Activated naive CD8-positive, alpha-beta T cell treated with anti-CD3 and anti-CD28 coated beads, Interleukin-2, amount 10 ng/mL, durations not matched to agents 7 days and 5 days (primary cell): ENCODE data around the gene TEKT5. TPM values are rescaled to one million over a fixed set of nuclear protein-coding genes. Genes with fewer than 3 reads are reported as not detected.
"Not testable (repeated sequence)": the region's sequence is repeated elsewhere in the genome, so short reads cannot be mapped to it uniquely, and the experiment has no call there.

Experiments used
- ATAC-seq: fragments of 150-1000 bp; cut with Tn5 transposase; one replicate; pipeline ENCODE4 v1.10.0; 2021; ENCODE audit warnings: low read depth, moderate library complexity
- POLR2A ChIA-PET: fragments of 350-600 bp; sonication (Branson Sonifier 250); formaldehyde crosslinking; loops from one replicate; lab custom pipeline; 2021; ENCODE audit warnings: antibody characterized with exemption; lab: Charles Lee
- DNase-seq: peaks from one replicate; pipeline ENCODE4 v3.0.0; 2021
- H3K27ac Mint-ChIP-seq: one replicate; pipeline ENCODE4 v1.8.0; 2022; ENCODE audit warnings: mild to moderate bottlenecking, mixed read lengths
- H3K27me3 Mint-ChIP-seq: one replicate; pipeline ENCODE4 v1.8.0; 2022; ENCODE audit warnings: mild to moderate bottlenecking, moderate library complexity, mixed read lengths
- H3K36me3 Mint-ChIP-seq: one replicate; pipeline ENCODE4 v1.8.0; 2021; ENCODE audit warnings: mild to moderate bottlenecking, mixed read lengths
- H3K4me1 Mint-ChIP-seq: one replicate; pipeline ENCODE4 v1.8.0; 2021; ENCODE audit warnings: mixed read lengths
- H3K4me3 Mint-ChIP-seq: one replicate; pipeline ENCODE4 v1.8.0; 2022; ENCODE audit warnings: mild to moderate bottlenecking, moderate library complexity, mixed read lengths
- H3K9me3 Mint-ChIP-seq: one replicate; pipeline ENCODE4 v1.8.0; 2021; ENCODE audit warnings: mixed read lengths
- total RNA-seq, 2 experiments: library from RNA; stranded (reverse); gene quantifications; one replicate each; pipeline ENCODE4 v1.2.3, GENCODE V29; 2021

The TEKT5 gene
- total RNA-seq, 2 experiments from 2014 or later = not detected

GRCh38 chr16:10646581-10647263 is 48.0 kb downstream of the TEKT5 start:
- H3K4me1 Mint-ChIP-seq = no peaks in the 10 kb centered on the region
- H3K4me3 Mint-ChIP-seq = no peak overlapping the region
- H3K36me3 Mint-ChIP-seq = no peaks in the 10 kb centered on the region
- no peaks in the 10 kb centered on the region for H3K9me3 Mint-ChIP-seq
- no peaks in the 10 kb centered on the region for H3K27me3 Mint-ChIP-seq
- POLR2A ChIA-PET = no interaction called here
- no peak for DNase-seq
- no peak overlapping the region for H3K27ac Mint-ChIP-seq
- no peak for ATAC-seq

- no peaks in the 10 kb centered on the region for H3K27me3 Mint-ChIP-seq
- no peaks in the 10 kb centered on the region for H3K4me1 Mint-ChIP-seq
- ATAC-seq = no peak
- H3K4me3 Mint-ChIP-seq = no peak overlapping the region
- no peaks in the 10 kb centered on the region for H3K36me3 Mint-ChIP-seq
- POLR2A ChIA-PET = no interaction called here
- H3K9me3 Mint-ChIP-seq = no peaks in the 10 kb centered on the region
- no peak overlapping the region for H3K27ac Mint-ChIP-seq
- no peak for DNase-seq
These were observed 48.5 kb downstream of the TEKT5 start for GRCh38 chr16:10646228-10646580.

GRCh38 chr16:10644092-10644491 is 50.6 kb downstream of the TEKT5 start:
- ATAC-seq = no peak
- no peaks in the 10 kb centered on the region for H3K9me3 Mint-ChIP-seq
- H3K4me1 Mint-ChIP-seq = no peaks in the 10 kb centered on the region
- H3K27me3 Mint-ChIP-seq = no peaks in the 10 kb centered on the region
- no peak overlapping the region for H3K4me3 Mint-ChIP-seq
- H3K27ac Mint-ChIP-seq = no peak overlapping the region
- no peaks in the 10 kb centered on the region for H3K36me3 Mint-ChIP-seq
- DNase-seq = no peak
- POLR2A ChIA-PET = no interaction called here

- DNase-seq (no peak), ATAC-seq (no peak)
- no peaks in the 10 kb centered on the region for H3K4me1 Mint-ChIP-seq
- no peak overlapping the region for H3K4me3 Mint-ChIP-seq
- H3K36me3 Mint-ChIP-seq = no peaks in the 10 kb centered on the region
- no peaks in the 10 kb centered on the region for H3K27me3 Mint-ChIP-seq
- no peaks in the 10 kb centered on the region for H3K9me3 Mint-ChIP-seq
- POLR2A ChIA-PET = no interaction called here
- H3K27ac Mint-ChIP-seq = no peak overlapping the region
These were observed 51.8 kb downstream of the TEKT5 start for GRCh38 chr16:10642964-10643363.

- no peaks in the 10 kb centered on the region for H3K27me3 Mint-ChIP-seq
- DNase-seq = no peak
- POLR2A ChIA-PET = no interaction called here
- ATAC-seq = no peak
- H3K4me1 Mint-ChIP-seq = no peaks in the 10 kb centered on the region
- no peak overlapping the region for H3K27ac Mint-ChIP-seq
- H3K9me3 Mint-ChIP-seq = no peaks in the 10 kb centered on the region
- no peak overlapping the region for H3K4me3 Mint-ChIP-seq
- no peaks in the 10 kb centered on the region for H3K36me3 Mint-ChIP-seq
These were observed 52.5 kb downstream of the TEKT5 start for GRCh38 chr16:10641953-10642949.

DNA sequence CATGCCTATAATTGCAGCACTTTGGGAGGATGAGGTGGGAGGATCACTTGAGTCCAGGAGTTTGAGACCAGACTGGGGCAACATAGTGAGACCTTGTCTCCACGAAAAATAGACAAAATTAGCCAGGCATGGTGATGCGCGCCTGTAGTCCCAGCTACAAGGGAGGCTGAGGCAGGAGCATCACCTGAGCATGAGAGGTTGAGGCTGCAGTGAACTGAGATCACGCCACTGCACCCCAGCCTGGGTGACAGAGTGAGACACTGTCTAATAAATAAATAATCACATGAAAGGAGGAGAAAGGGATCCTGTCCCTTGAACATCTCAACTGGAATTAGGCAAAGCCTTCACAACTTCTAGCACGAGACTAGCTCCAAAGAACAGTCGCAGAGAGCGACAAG is 53.2 kb downstream of the TEKT5 start:
- H3K9me3 Mint-ChIP-seq = no peaks in the 10 kb centered on the region
- H3K27ac Mint-ChIP-seq = no peak overlapping the region
- H3K36me3 Mint-ChIP-seq = no peaks in the 10 kb centered on the region
- no peaks in the 10 kb centered on the region for H3K4me1 Mint-ChIP-seq
- ATAC-seq (no peak), DNase-seq (no peak)
- no peak overlapping the region for H3K4me3 Mint-ChIP-seq
- H3K27me3 Mint-ChIP-seq = no peaks in the 10 kb centered on the region
- POLR2A ChIA-PET = no interaction called here

GRCh38 chr16:10640934-10641333 is 53.8 kb downstream of the TEKT5 start:
- ATAC-seq (no peak), DNase-seq (no peak)
- POLR2A ChIA-PET = no interaction called here
- H3K4me1 Mint-ChIP-seq = no peaks in the 10 kb centered on the region
- H3K27ac Mint-ChIP-seq = no peak overlapping the region
- peaks cover 1% of the 10 kb centered on the region for H3K9me3 Mint-ChIP-seq
- no peaks in the 10 kb centered on the region for H3K27me3 Mint-ChIP-seq
- H3K4me3 Mint-ChIP-seq = no peak overlapping the region
- no peaks in the 10 kb centered on the region for H3K36me3 Mint-ChIP-seq

GRCh38 chr16:10638101-10638500 is 56.6 kb downstream of the TEKT5 start:
- Mint-ChIP-seq H3K36me3 (no peaks in the 10 kb centered on the region), H3K27me3 (peaks cover 1% of the 10 kb centered on the region), H3K4me3 (no peak overlapping the region), H3K27ac (no peak overlapping the region), H3K9me3 (peaks cover 4% of the 10 kb centered on the region), H3K4me1 (no peaks in the 10 kb centered on the region)
- POLR2A ChIA-PET = no interaction called here
- ATAC-seq = no peak
- no peak for DNase-seq

DNA sequence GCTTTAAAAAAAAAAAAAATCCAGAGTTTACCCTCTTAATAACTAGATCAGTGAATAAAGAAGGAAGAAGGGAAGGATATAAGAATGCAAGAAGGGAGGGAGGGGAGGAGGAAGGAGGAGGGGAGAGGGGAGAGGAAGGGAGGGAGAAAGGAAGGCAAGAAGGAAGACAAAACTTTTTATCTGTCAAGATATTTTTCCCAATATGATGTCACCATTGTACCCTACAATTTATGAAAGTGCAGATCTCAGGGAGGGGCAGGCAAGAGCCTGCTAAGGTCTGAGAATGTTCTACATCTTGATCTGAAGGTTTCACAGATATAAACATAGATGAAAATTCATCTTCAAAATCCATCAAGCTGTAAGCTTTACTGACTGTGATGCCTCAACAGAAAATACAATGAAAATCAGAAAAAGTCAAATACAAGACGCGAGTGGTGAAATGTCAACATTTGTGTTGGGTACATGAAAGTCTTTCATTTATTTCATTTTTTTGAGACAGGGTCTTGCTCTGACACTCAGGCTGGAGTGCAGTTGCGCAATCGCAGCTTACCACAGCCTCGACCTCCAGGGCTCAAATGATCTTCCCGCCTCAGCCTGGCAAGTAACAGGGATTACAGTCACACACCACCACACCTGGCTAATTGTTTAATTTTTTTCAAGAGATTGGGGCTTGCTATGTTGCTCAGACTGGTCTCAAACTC is 57.2 kb downstream of the TEKT5 start:
- H3K27ac Mint-ChIP-seq = no peak overlapping the region
- DNase-seq (no peak), ATAC-seq (no peak)
- H3K36me3 Mint-ChIP-seq = no peaks in the 10 kb centered on the region
- POLR2A ChIA-PET = no interaction called here
- no peaks in the 10 kb centered on the region for H3K4me1 Mint-ChIP-seq
- H3K9me3 Mint-ChIP-seq = peaks cover 4% of the 10 kb centered on the region
- peaks cover 1% of the 10 kb centered on the region for H3K27me3 Mint-ChIP-seq
- H3K4me3 Mint-ChIP-seq = no peak overlapping the region

GRCh38 chr16:10635365-10636021 is 59.2 kb downstream of the TEKT5 start:
- H3K27me3 Mint-ChIP-seq = peaks cover 3% of the 10 kb centered on the region
- no peaks in the 10 kb centered on the region for H3K36me3 Mint-ChIP-seq
- no peak for DNase-seq
- no peak for ATAC-seq
- peaks cover 4% of the 10 kb centered on the region for H3K9me3 Mint-ChIP-seq
- POLR2A ChIA-PET = no interaction called here
- no peak overlapping the region for H3K27ac Mint-ChIP-seq
- H3K4me3 Mint-ChIP-seq = no peak overlapping the region
- no peaks in the 10 kb centered on the region for H3K4me1 Mint-ChIP-seq

- POLR2A ChIA-PET, ATAC-seq, H3K27me3 Mint-ChIP-seq, H3K9me3 Mint-ChIP-seq, H3K27ac Mint-ChIP-seq, H3K36me3 Mint-ChIP-seq, DNase-seq, H3K4me1 Mint-ChIP-seq, H3K4me3 Mint-ChIP-seq: not testable (repeated sequence)
These were observed 61.3 kb downstream of the TEKT5 start for GRCh38 chr16:10633429-10633828.

DNA sequence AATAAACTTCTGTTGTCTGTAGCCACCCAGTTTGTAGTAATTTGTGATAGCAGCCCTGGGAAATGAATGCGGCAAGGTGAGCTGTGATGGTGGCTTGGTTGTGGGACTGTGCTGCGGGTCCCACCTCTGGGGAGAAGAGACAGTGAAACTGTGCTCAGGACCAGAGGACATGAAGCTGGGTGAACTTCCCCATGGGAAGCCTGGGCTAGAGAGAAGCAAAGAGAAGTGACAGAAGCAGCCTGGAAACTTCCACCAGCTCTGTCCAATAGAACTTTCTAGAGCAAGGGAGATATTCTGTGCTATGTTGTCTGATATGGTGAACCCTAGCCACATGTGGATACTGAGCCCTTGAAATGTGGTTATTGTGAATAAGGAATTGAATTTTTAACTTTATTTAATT is 62.8 kb downstream of the TEKT5 start:
- Mint-ChIP-seq H3K4me3 (no peak overlapping the region), H3K27ac (no peak overlapping the region)
- POLR2A ChIA-PET = no interaction called here

DNA sequence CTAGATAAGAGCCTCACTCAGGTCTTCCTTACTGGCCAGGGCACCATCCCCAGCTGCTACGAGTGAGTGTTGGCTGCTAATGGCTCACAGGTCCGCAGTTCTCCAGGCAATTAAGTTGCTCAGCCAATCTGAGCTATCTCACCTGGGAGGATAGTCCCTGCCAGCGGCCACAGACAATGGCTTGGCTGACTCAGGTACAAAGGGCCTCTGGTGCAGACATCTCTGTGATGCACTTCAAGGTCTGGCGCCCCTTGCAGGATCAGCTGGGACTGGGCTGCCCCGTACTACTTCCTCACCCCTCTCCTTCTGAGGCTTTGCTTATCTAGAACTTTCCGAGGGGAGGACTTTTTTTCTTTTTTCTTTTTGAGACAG is 65.2 kb downstream of the TEKT5 start:
- ATAC-seq (no peak), DNase-seq (no peak)
- no peak overlapping the region for H3K4me3 Mint-ChIP-seq
- no peaks in the 10 kb centered on the region for H3K36me3 Mint-ChIP-seq
- H3K9me3 Mint-ChIP-seq = peaks cover under 1% of the 10 kb centered on the region
- POLR2A ChIA-PET = no interaction called here
- no peaks in the 10 kb centered on the region for H3K4me1 Mint-ChIP-seq
- peaks cover 3% of the 10 kb centered on the region for H3K27me3 Mint-ChIP-seq
- H3K27ac Mint-ChIP-seq = no peak overlapping the region

More for the DNA sequence above, 62.8 kb downstream of the TEKT5 start:
- peaks cover 4% of the 10 kb centered on the region for H3K9me3 Mint-ChIP-seq
- H3K27me3 Mint-ChIP-seq = peaks cover 3% of the 10 kb centered on the region
- no peak for ATAC-seq
- DNase-seq = no peak
- no peaks in the 10 kb centered on the region for H3K4me1 Mint-ChIP-seq
- no peaks in the 10 kb centered on the region for H3K36me3 Mint-ChIP-seq
